Lower leg skin (tissue), 3 donors: ENCODE measurements around the gene ARHGAP30.

Experiments used
- CTCF ChIP-seq, 3 donors: fragments of 450-650 bp; IDR thresholded peaks; one replicate each; pipeline ENCODE4 v1.5.1; 2016; ENCODE audit warnings: antibody characterized with exemption in 3 of 3, mild to moderate bottlenecking in 3 of 3, moderate library complexity in 2 of 3
- POLR2A ChIP-seq, 2 donors: fragments of 450-650 bp; IDR thresholded peaks; one replicate each; pipeline ENCODE4 v1.6.1; 2016 to 2017; ENCODE audit warnings: antibody characterized with exemption in 2 of 2, mild to moderate bottlenecking in 1 of 2, moderate library complexity in 1 of 2

GRCh38 chr1:161085165-161085564, 15.5 kb upstream of the ARHGAP30 start:
- TF ChIP-seq CTCF (IDR thresholded peaks at IDR 0.05) = no peak
- no peak for TF ChIP-seq POLR2A (IDR thresholded peaks at IDR 0.05)
